GF-D8 (cell line): ENCODE results near the gene MBNL2.
"Not testable (repeated sequence)": the region's sequence is repeated elsewhere in the genome, so short reads cannot be mapped to it uniquely, and the experiment has no call there.

Experiments
- DNase-seq: peaks from one replicate; lab custom pipeline; 2025; lab: John Stamatoyannopoulos, UW

The MBNL2 gene, protein sequence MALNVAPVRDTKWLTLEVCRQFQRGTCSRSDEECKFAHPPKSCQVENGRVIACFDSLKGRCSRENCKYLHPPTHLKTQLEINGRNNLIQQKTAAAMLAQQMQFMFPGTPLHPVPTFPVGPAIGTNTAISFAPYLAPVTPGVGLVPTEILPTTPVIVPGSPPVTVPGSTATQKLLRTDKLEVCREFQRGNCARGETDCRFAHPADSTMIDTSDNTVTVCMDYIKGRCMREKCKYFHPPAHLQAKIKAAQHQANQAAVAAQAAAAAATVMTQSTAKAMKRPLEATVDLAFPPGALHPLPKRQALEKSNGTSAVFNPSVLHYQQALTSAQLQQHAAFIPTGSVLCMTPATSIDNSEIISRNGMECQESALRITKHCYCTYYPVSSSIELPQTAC

DNA sequence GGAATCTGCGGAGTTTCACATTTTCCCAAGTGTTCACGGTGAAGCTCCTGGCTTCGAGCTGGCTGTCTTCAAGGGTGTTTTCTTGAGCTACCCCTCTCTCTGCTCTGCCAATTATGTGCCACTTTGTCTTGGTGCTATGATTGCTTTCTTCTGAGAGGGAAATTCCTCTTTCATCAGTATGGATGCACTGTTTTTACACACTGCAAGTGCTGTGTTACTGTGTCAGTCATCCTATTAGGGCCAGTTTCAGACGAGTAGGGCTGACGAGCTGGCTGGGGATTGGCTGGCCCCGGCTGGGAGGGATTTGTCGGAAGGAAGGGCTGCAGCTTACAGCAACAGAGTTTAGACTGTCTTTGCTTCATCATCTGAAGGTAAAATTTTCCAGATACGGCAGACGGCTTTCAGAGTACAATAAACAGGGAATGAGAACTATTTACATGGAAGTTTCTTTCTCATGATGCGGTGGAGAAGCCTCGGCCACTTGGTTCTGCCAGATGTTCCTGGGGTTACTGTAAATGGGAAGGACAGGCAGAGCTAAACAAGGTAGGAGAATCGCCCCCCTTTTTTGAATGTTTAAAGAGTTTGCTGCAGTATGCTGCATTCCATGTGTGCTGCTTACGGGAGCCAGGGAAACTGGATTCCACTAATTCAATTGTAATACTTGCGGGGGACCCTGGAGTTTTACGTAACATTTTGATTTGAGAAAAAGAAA, at the start of gene MBNL2:
TSS of gene MBNL2 (plus strand) at position 345 of the 712 bp plus-strand sequence. CDS start 53,903 bp downstream, outside the sequence.
- DNase-seq = no peak

DNA sequence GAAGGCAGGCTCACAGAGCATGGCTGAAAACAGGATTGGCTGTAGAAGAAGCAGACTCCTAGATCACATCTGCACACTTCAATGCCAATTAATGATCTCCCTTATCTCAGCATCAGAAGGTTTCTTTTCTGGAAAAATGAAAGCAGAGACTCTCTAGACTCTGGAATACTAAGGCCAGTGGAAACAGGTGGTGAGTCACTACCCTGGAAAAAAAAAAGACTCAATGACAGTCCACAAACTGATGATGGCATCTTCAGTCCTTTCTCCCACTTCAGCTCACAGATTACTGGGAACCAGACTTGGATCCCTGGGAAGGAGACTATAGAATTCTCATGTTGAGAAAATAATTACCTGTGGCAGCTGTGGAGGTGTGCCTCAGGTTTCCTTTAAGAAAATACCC, 47.5 kb upstream of the MBNL2 start:
- DNase-seq = no peak

DNA sequence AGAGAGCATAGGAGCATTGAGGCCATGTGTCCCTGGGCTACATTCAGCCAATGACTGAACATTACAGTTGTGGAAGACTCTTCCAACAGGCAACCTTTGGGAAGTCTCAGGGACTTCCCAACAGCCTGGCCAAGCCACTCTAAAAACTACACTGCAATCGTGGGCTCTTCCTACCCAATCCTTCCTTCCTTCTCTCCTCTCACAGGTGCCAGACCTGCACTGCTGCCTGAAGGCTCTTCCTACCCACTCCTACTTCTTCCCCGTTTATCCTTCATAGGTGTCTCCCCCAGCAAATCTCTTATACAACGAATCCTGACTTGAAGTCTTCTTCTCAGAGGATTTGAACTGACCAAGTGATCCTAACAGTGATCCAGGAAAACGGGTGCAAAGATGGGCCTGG, 47.1 kb upstream of the MBNL2 start:
- DNase-seq = no peak

DNA sequence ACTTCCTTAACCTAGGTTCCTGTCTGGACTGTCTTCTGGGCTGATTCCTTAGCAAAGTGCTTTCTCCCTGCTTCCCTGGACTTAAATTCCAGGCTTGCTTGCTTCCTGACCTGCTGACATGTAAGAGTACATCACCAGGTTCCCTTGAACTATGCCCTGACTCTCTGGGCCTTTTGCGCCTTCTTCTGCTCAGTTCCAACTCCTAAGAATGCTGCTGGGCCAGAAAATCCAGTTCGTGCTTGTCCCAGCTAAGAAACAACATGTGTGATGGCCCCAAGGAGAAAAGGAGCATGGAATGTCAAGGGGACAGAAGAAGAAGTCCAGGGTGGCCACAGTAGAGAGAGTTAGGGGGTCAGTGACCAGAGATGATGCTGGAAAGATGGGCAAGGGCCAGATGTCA, 42.6 kb upstream of the MBNL2 start:
- no peak for DNase-seq

DNA sequence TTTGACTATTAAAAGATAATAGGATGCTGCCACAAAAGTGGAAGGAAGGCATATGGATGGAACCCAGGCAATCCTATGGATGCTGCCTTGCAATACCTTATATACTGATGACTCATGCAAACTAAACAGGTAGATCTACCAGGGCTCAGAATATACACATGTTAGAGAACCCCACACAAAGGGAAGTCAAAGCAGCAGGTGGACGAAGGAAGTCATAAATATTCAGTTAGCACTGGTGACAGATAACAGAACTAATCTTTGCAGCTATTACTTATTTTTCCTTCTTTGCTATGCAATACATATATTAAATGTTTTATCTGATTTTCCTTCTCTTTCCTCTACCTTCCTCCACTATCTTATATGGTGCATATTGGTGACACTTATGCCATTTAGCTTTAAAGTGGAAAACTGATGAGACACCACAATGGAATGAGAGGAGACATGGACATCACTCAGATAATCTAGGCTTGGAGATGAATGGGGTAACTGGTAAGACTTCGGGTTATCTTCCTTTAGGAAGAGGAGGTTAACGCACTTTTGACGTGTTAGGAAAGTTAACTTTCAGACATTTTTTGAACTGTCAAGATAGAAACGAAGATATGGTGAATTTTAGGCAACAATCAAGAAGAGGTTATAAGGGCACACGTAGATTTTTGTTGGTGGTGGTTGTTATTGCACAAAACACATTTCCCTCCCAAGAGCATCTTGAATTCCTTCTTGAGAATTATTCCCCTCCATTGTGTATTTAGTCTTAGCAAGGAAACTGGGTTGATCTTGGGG, 39.8 kb upstream of the MBNL2 start:
- DNase-seq = no peak

DNA sequence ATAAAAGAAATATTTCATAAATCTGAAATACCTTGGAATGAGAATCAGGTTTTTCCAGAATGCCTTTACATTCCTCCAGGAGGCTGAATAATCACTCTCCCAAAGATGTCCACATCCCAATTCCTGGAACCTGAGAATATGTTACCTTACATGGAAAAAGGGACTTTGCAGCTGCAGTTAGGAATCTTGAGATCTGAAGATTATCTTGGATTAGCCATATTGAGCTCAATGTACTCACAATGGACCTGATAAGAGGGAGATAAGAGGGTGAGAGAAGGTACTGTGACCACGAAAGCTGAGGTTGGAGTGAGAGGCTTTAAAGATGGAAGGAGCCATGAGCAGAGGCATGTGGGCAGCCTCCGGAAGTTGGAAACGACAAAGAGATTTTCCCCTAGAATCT, 36.8 kb upstream of the MBNL2 start:
- DNase-seq = no peak

DNA sequence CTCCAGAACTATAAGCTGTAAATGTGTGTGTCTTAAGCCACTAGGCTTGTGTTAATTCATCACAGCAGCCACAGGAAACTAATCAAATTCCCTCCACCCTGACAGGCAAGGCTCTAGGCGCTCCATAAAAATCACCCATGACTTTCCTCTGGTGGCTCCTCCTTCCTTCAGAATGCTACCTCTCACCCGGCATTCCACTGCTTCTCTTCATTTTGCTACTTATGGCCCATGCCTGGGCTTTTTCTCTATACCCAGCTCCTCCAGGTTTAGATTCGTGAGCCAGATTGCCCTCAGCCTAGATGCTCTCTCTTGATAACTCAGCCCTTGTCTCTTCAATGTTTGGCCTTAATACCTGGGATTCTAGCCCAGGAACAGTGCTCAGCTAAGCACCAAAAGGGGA, 36.4 kb upstream of the MBNL2 start:
- DNase-seq = no peak

DNA sequence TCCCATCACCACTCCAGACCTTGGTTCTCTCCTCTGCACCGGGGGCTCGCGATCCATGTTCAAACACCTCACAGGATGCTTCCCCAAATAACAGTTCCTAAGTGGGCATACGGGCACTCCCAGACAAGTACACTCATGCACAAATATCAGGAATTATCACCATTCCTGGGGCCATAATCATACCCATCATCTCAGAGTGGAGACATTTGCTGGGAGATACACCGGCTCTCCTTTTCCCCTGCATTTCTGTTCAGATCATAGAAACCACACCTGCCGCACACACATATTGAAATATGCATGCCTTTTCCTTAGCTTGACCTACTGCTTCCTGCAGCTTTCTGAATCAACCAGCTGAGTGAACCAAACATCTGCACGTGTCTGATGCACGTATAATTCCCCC, 33.9 kb upstream of the MBNL2 start:
- no peak for DNase-seq

DNA sequence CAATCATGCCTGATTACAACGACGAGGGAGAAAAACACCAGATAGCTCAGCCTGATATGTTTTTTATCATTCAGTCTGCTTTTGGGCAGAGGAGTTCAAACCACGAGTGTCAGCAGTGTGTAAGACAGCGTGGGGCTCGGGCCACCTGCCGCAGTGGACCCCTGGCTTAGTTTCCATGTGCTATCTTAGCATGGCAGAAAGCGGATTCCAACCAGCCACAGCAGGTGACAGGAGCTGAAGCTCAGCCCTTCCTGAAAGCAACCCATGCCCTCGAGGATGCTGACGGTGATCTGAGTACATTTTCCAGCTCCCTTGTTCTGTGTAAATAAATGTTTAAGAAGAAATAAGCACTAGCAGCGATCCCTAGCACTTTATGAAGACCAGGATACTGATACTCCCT, 32.2 kb upstream of the MBNL2 start:
- no peak for DNase-seq

DNA sequence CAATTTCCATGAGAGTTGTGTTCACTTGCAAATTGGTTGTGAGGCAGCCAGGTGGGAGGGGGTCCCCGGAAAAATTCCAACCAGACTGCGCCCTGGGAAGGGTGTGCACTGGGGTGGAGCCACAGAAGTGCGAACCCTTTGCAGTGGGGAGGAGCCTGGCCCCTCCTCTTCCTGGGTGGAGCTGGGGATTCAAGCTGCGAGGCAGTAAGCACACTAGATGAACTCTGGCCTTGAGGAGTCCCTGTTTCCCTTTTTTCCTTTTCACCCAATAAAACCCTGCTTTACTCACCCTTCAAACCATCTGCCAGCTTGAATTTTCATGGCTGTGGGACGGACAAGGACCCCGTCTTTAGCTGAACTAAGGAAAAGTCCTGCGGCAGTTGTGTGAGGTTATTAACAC, 31.0 kb upstream of the MBNL2 start:
- no peak for DNase-seq

DNA sequence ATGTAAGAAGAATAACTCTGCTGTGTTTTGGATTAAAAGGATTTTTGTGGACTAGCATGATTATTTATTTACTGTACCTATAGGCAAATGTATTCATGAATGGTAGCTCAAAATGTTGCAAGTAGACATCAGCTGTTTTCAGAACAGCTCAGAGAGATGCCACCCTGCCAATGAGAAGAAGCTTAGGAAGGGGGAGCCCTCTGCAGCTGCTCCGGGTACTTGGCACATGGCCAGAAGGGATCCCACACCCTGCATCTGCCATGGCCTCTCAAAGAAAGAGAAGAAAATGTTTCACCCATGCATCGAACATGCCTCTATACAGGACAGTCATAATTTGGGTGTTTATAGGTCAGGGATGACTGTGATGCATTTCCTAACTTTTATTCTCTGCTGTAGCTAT, 30.5 kb upstream of the MBNL2 start:
- no peak for DNase-seq

DNA sequence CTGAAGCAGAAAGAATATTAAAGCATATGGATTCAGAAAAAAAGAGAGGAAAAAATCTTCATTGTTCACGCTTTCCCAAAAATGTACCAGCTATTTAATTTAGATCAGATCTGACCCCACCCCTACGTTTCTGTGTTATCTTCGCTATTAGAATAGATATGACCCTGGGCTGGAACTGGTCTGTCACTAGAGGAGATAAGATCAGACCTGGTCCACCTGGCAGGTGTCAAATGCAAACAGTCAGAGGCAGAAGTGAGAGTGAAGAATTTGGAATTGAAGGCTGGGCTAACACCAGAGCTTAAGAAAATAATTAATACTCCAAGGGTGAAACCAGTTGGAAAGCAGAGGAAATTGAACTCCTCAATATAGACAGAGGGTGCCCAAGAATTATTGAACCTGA, 30.0 kb upstream of the MBNL2 start:
- DNase-seq = no peak

DNA sequence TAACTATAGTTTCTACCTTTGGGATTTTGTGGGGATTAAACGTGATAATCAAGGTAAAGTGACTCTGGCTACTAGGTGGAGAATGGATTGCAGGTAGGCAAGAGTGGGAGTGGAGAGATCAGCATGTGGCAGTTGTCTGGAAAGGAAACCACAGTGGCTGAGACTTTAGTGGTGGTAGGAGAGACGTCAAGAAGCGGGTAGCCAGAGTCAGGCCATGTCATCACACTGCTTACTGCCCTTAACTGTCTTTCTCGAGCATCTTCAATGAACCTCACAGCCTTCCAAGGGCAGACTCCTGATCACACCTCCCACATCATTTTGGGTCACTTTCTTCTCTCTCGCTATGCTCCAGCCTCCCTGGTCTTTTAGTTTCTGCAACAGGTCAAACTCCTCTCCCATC, 28.6 kb upstream of the MBNL2 start:
- no peak for DNase-seq

DNA sequence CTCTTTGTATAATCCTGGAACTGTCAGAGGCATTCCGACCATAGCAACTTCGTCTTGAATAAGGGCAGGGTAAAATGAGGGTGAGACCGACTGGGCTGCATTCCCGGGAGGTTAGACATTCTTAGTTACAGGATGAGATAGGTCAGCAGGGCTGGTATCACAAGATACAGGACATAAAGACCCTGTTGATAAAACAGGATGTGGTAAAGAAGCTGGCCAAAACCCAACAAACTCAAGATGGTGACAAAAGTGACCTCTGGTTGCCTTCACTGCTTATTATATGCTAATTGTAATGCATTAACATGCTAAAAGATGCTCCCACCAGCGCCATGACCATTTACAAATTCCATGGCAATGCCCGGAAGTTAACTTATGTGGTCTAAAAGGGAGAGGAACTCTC, 27.7 kb upstream of the MBNL2 start:
- no peak for DNase-seq

DNA sequence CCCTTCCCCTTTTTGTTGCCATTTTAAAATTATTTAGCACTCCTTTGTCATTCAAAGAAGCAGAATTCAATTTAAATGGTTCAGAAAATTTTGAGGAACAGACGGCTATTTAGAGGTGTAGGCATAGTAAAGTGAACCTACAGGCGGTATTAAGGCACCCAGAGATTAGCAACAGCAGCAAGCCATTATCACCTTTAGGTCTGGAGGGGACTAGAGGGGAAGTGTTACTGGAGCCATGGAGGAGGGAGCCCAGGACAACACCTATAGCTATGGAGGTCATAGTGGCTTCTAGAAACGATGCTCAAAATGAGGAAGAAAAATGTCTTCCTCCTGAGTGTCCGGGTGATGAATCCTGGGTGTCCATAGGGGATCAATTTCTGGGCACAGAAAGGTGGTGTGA, 25.8 kb upstream of the MBNL2 start:
- no peak for DNase-seq

DNA sequence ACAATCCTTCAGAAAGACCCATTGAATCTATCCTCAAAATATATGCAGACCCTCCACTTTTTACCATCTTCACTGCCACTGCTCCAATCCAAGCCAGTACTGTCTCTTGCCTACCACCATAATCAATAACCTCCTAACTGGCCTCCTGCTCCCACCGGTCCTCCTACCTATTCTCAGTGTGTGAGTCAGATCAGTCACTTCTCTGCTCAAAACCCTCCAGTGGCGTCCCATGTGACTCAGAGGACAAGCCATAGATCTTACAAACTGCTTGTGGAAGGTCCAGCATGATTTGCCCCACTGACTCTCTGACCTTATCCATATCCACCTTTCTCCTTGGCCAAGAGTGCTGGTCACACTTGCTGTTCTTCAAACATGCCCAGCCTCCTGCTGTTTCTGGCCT, 23.4 kb upstream of the MBNL2 start:
- DNase-seq = no peak

DNA sequence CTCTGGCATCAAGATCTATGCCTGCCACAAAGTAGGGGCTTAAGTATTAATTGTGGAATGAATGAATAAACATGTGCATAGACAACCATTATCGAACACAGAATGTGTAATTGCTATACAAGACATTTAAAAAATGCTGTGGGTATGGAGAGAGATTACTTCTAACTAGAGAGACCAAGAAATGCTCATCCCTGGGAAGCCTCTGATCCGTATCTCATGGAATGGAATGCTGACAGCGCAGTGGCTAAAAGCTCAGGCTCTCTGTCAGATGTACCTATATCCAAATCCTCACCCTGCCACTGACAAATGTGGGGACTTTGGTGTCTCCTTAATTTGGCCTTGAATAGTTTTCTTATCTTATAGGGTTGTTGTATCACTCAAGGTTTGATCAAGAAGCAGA, 22.7 kb upstream of the MBNL2 start:
- no peak for DNase-seq

DNA sequence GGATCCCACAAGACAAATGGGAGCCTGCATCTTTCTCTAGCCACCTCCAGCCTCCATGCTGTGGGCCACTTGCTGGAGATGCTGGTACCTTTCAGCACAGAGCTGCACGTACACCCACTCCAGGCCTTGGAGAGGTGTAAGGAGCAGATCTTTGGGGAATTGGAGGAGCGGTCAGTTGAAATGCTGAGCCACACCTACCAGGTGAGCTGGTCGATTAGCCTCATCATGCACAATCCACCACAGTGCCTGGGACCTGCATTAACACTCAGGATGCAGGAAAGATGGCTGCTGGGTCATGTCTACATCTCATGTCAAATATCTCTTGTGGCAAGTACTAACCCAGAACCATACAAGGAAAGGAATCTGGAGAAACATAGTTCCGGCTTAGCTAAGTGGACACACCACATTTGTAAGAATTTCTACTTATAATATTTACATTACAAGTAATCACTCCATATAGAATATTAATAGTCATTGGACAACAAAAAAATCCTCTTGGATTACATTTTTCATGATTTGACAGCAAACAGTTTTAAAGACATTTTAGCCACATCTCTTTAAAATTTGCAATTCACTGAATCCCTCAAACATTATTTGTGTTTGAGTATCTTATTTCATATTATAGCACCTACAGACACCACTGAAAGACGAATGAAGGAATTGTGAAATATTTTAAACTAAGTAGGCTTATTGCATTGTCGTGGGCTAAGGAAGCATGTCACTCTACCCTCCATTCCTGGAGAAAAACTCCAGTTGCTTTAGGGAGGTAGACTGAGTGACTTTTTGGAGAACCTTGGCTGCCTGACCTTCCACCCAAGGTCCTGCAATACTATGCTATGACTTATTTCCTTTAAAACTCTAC, 21.8 kb upstream of the MBNL2 start:
- DNase-seq = no peak

DNA sequence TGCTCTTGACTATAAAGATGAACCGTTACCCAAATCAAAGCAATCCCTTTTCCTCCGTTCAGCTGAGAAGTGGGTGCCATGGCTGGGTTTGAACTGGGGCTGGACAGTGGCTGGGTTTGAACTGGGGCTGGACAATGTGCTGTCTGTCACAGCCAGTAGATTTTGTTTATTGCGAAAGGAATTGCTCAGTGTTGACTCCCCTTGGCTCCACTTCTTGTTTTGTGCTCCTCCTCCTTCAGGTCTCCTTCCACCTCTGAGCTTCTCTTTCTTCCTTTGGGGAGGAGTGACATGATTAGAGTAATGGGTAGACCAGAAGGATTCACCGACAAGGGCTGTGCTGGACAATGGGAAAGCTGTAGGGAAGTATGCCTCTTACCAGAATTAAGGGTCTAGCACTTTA, 19.4 kb upstream of the MBNL2 start:
- no peak for DNase-seq

DNA sequence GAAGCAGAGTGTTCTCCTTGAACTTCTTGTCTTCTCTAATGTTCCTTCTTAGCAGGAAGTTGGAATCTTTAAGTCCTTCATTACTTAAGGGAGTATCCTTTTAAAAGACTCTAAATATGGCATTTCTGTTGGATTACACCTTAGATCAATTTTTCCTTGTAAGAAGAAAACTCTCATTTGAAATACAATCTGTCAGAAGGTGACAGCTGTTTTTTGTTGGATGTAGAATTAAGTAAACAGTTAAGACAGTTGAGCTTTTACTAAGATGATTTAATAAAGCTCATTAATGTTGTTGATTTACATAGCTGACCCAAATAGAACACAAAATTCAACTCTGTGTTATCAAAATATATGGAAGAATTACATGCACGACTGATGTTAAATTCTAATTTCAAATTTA, 16.7 kb upstream of the MBNL2 start:
- DNase-seq = no peak

DNA sequence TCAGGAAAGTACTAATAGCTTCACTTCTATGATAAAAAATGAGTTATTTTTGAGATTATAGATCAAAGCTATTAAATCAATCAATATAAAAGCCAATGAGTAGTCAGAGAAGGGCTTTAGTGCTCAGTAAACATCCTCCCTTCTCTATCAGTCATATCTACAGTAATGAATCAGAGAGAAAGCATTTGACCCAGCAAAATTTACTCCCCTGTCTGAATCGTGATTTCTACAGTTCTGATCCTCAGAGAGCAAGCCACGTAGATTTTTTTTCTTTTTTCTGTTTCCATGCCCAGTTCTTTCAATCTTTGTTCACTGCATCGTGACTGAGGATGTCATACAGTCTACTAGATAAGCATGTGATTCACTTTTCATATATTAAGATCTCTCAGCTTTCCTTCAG, 16.2 kb upstream of the MBNL2 start:
- DNase-seq = no peak

DNA sequence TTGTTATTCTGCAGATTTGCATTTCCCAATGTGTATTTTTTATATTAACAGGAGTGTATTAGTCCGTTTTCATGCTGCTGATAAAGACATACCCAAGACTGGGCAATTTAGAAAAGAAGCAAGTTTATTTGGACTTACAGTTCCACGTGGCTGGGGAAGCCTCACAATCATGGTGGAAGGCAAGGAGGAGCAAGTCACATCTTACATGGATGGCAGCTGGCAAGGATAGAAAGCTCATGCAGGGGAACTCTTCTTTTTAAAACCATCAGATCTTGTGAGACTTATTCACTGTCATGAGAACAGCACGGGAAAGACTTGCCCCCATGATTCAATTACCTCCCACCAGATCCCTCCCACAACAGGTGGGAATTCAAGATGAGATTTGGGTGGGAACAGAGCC, 14.9 kb upstream of the MBNL2 start:
- not testable (repeated sequence) for DNase-seq
